NCI-H1694 treated with DMSO at 0.1 percent for 48 hours (cell line): ENCODE data around the gene ISYNA1.

Source experiments
- DNase-seq: peaks from one replicate; lab custom pipeline; 2025; lab: John Stamatoyannopoulos, UW

ISYNA1 gene

DNA sequence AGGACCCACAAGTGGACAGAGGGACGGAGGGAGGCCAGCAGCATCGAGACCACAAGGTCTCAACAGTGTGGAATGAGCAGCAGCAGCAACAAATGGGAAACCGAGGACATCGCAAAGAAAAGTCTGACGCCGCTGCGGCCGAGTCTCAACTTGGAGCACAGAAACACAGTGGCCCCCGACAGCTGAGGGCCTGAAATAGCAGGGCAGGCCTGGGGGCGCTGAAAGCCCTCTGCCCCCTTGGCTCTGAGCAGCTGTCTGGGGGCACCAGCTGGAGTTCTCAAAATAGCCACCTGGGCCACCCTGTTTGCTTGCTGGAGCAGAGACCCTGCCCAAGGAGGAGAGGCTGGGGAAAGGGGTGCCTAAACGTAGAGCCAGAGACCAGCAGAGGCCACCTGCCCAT is 5.9 kb upstream of the ISYNA1 start:
- DNase-seq: no peak

DNA sequence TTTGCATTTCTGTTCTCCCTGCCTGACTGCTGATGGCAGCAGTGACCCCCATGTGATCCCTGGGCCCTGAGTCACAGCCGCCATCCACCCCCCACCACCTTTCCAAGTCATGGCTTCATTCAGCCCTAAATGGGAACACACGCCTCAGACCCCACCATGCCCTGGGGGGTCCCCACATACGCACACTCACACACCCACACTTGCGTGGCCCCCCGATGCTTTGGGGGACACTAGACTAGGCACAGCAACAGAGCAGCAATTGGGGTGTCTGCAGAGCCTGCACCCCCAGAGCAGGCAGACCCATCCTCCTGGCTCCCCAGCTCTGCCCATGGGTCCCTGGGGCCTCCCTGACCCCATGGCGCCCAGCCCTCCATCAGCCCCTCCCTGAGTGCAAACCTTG is 5.5 kb upstream of the ISYNA1 start:
- DNase-seq: no peak

DNA sequence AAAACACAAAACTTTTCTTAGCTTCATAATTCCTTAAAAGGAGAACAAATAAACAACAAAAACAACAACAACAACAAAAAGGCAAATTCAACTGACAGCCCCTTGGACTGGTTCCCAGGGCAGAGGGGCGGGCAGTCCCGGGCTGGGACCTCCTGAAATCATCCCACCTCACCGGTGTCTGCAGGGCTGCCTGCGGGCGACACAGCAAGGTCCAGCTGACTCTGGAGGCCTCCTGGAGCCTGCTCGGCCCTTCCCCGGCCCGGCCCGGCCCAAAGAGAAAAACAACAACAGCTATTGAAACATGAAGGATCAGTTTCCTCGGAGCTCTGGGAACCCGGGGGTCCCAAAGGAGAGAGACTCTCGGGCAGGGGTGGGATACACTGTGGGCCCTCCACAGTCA is 5.0 kb upstream of the ISYNA1 start:
- DNase-seq: no peak

DNA sequence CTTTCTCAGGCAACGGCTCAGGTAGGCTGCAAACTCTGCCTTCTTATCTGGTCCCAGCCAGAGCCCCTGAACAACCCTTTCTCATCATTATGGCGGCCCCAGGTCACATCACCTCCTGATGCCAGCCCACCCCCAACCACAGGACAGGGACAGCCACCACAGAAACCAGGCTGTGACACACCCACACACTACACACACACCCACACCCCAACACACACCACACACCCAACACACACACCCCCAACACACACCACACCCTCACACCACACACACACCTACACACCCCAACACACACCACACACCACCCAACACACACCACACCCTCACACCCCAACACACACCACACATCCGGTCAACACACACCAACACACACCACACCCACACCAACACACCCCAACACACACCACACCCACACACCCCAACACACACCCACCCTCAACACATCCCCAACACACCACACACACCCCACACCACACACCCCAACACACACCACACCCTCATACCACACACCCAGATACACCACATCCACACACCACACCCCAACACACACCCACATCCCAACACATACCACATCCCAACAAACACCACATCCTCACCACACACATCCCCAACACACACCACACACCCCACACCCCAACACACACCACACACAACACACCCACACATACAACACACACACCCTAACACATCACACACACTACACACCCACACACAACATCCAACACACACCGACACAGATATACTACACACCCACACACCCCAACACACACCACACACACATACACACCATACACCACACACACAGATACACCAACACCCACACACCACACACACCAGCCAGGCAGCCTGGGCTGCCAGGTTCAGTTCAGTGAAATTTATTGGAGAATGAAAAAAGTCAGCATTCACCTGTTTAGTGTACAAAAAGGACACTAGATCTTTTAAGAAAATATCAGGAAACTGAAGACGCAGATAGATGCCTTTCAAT is 4.2 kb upstream of the ISYNA1 start:
- DNase-seq: no peak

DNA sequence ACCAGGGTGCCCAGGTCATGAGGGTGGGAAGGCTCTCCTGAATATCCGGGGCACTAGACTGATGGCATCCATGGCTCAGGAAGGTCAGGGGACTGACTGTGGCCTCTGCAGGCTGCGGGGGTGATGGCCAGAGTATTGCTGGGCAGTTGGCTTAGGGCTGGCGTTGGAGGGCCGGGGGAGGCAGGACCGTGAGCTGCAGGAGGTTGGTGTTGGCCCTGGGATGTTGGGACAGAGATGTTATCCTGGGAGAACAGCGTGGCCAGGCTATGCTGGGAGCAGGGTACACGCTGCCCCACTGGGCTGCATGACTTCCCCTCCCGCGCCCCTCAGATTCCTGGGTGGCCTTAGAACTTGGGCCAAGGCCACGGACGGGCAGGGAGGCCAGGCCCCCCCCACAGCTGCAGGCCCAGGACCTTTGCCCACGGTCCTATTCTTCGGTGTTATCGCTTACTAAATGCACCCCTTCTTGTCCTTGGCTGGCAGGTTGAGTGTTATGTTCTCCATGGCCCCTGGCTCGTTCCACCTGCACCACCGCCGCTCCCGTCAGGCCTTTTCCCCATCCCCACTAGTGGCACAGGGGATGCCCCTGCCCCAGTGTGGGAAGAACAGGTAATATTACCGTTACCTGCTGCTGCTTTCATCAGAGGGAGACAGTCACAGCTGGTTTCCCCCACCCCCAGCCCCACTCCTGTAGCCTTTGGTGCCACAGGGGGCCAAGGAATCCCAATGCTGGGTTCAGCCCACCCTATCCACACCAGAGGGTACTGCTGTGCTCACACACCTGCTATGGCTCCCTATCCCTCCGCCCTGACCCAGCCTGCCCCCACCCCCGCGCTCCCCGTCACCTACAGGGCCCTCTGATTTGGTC is 3.2 kb upstream of the ISYNA1 start:
- no peak for DNase-seq

DNA sequence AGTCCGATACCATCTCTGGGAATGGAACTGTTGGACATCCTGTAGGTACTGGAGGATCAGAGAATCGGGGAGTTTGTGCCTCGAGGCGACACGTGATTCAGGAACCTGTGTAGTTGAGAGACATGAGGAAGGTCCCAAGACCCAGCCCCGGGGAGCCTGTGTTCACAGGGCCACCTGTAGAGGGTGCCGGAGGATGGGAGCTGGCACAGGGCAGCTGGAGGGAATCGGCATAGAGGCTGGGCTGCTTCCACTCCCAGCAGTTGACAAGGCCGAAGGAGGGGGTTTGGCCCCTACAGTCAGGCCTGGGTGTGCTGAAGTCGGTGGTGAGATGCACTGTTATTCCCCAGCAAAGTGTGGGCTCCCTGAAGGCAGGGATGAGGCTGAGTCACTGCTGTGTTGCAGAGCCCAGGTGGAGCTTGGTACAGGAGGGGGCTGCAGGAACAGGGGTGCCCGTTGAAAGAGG is 2.5 kb upstream of the ISYNA1 start:
- peak; percentile 12 for DNase-seq

DNA sequence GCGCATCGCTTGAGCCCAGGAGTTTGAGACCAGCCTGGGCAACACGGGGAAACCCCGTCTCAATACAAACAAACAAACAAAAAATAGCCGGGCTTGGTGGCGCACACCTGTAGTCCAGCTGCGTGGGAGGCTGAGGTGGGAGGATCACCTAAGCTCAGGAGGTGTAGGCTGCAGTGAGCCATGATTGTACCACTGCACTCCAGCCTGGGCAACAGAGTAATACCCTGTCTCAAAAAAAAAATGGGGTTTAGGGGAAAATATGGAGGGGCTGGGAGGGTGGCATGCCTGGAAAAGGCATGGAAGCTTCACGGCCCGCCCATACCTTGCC is 1.9 kb upstream of the ISYNA1 start:
- no peak for DNase-seq

DNA sequence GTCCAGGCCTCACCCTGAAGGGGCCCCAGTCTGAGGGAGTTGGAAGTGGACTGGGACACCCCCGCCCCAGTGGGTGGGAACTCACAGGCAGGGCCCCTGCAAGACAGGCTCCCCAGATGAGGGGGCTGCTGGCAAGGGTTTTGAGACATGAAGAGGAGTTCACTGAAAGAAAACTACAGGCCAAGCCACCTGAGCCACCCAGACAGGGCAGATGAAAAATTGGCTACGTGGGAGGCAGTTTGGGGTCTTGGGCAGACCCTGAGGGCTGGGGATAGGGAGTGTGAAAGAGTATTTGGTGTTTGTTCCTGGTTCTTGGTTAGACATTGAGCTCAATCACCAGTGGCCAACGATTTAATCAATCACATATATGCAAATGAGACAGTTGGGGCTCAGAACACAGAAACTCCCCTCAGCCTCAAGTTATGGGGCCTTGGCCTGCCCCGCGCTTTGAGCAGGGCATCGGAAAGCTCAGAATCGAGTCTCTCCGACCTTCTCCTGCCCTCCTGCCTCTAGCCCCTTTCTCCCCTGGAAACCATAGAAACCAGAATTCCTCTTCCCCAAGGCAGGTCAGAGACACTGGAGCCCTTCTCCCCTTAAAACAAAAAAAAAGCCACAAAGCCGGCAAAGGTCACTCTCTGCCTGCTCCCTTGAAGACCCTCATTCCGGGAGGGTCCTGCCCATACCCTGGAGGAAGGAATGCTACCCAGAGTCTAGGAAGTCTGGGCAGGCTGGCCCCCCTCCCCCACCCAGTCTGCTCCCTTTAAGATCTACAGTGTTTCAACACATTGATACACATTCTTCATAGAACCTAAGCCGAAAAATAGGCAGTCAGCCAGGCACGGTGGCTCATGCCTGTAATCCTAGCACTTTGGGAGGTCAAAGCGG is 1.3 kb upstream of the ISYNA1 start:
- no peak for DNase-seq

DNA sequence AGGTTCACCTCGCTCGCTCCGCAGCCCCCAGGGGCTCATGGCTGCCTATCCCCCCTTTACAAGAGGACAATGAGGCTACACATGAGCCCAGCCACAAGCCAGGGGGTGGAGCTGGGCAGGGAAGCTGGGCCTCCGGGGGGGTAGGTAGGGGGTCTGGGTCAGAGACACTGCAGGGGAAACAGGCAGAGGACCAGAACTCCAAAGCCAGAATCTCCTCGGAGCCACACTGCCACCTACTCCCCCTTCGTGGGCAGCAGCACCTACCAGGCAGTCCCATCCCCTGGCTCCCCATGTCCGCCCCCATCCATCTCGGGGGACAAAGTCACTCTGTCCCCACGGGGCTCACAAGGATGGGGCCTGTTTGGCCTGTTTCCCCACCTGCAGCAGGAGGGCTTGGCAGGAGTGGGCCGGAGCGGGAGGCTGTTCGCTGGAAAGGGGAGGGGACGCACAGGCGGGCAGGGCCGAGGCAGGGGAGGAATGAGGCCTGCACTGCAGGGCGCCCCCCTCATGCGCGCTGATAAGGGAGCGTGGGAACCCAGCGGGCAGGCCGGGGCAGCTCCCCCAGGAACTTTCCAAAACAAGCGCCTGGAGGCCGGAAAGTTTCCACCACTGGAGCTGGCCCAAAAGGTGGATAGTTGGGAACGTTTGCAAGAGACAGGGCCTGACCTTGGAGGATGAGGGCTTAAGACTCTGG is 545 bp upstream of the ISYNA1 start:
- no peak for DNase-seq

DNA sequence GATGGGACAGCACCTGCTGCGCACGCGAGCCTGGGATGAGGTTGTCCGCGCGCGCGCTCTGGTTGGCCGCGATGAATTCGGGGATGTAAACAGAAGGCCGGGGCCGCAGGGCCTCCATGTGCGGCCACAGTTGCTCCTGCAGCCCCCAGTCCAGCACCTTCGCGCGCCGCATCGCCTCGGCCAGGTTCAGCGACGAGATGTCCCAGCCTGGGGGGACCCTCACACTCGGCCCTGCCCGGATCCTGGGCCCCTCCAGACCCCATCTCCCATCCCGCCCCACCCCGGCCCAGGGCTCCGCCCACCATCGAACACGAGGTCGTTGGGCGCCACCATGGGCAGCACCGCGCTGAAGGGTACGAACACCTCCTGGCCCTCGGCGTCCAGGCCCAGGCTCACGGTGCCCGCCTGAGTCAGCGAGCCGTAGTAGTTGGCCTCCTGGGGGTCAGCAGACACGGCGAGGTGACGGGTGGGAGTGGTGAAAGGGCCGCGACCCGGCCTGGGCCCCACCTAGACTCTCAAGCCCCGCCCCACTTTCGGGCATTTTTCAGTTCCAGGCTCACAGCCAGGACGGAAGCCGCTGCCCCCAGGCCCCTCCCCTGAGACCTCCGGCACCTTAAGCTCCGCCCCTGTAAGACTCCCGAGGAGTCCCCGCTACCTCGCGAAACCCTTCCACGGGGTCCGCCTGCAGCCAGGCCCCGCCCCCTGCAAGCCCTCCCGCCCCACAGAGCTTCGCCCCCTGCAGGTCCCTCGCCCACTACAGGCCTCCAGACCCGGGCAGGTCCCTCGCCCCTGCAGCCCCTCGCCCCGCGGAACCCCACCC is 1.1 kb downstream of the ISYNA1 start:
- DNase-seq: peak; percentile 44

DNA sequence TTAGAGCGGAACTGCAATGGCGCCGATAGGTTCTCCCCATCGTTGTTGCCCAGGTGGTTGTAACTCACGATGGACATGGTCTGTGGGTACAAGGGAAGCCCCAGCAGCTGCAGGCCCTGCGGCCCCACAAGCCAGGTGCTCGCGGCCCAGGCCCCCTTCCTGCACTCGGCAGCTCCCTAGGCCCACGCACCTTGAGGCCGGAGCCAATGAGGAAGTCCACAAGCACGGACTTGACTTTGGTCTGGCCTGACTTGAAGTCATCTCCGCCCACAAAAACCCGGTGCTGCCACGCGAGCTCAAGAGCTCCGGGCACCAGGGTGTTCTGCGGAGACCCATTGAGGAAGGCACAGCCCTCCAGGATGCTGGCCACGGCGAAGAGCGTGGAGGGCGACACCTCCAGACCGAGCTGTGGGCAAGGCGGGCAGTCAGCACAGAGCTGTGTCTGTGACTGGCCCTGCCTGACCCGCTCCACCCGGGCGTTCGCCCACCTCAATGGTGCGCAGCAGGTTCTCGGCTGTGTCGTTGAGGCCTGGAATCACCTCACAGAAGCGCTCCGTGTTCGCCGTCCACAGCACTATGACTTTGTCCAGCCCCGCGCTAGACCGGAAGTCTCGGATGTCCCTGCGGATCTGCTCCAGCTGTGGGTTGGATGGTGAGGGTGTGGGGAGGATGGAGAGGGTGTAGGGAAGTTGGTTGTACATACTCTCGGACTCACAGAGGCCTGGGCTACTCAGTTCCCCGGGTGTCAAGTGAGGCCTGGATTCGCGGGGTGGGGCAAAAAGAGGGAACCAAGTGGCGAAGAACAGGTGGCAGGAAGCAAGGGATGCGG is 1.9 kb downstream of the ISYNA1 start:
- no peak for DNase-seq

DNA sequence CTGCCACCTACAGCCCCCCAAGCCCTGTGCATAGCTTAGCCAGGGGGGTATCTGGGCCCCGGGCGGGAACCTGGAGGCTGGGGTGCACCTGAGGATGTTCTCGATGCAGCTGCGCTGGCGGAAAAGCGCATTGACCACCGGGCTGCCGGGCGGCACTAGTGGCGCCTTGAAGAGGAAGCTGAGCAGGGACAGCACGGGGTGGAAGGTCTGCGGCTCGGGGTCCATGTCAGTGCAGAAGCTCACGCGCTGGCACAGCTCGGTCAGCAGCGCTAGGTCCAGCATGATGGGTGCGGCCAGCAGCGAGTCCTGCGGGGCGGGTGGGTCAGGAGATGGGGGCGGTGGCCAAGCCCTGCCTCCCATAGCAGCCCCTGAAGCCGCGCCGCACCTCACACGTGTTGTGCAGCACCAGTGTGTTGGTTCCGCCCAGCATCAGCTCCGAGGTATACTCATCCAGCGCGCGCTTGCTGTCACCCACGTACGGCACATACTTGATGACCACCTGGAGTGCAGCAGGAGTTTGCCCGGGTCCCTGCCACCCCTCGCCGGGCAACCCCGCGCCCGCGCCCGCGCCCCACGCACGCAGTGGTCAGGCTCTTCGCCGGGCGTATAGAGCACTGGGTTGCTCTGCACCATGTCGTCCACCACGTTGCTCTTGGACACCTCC is 2.6 kb downstream of the ISYNA1 start:
- DNase-seq: no peak

DNA sequence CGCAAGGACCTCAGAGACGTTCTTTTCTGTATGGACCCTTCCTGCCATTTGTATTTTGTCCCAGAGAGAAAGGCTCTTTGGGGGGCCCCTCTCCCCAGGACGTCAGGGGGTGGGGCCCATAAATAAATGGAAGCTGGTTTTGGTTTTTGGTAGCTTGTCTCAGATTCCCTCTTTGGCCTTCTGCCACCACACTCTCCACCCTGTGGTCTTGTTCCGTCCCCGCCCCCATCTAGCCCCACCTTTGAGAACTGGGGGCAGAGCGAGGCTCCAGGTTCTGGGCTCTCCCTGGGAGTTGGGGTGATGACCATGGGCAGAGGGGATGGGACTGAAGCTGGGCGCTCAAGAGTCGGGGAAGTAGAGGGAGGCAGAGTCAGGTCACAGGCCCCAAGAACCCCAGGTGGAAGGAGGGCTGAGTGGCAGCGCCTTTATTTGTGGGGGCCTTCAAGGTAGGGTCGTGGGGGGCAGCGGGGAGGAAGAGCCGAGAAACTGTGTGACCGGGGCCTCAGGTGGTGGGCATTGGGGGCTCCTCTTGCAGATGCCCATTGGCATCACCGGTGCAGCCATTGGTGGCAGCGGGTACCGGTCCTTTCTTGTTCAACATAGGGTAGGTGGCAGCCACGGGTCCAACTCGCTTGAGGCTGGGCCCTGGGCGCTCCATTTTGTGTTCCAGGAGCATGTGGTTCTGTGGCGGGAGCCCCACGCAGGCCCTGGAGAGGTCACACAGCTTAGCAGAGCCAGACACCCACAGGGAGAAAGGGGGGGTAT is 3.3 kb downstream of the ISYNA1 start:
- DNase-seq: no peak

DNA sequence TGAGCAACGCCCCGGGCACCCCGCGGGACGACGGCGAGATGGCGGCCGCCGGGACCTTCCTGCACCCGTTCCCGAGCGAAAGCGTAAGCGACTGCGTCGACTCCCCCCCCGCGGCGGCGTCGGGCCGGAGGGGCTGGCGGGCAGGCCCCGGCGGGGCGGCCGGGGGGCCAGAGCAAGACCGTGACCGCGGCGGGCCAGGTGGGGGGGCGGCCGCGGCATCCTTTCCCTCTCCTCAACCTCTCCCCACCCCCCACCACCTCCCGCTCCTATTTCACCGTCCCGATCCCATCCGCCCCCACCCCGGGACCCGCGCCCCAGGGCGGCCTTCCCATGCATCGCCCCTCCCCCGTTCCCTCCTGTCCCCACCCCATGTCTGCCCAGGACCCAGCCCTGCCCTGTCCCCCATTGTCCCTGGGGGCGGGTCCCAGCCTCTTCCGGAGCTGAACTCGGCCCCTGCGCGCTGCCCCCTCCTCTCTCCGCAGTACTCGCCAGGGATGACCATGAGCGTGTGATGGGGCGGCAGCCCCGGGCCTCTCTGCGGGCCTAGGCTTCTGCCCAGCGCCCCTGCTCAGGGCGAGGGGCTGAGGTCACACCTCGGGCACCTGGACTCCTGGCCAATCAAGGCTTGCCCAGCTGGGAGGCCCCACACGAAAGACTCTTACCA is 4.1 kb downstream of the ISYNA1 start:
- DNase-seq: no peak

DNA sequence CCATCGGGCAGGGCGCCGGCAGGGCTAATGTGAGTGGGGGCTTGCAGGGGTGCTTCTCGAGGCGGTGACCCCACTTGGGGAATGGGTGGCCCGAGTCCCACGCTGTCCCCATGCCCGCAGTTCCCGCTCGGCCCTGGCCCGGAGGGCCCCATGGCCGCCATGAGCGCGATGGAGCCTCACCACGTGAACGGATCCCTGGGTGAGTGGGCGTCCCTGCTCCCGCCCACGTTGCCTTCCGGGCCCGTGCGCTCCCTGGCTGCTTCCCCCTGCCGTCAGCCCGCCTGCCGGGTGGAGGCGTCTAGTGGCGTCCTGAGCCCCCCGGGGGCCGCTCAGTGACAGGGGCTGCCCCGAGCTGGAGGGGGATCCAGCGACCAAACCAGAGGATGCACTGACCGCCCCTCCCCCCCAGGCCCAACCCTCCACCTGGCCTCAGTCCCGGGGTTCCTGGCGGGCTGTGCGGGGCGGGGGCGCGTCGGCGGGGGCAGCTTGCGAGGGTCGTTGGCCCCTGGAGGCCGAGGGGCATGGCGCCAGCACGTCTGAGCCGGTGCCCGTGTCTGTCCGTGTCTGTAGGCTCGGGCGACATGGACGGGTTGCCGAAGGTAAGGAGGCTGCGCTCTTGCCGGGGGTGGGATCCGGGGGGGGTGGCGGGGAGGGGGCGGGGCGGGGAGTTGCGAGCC is 4.8 kb downstream of the ISYNA1 start:
- no peak for DNase-seq

DNA sequence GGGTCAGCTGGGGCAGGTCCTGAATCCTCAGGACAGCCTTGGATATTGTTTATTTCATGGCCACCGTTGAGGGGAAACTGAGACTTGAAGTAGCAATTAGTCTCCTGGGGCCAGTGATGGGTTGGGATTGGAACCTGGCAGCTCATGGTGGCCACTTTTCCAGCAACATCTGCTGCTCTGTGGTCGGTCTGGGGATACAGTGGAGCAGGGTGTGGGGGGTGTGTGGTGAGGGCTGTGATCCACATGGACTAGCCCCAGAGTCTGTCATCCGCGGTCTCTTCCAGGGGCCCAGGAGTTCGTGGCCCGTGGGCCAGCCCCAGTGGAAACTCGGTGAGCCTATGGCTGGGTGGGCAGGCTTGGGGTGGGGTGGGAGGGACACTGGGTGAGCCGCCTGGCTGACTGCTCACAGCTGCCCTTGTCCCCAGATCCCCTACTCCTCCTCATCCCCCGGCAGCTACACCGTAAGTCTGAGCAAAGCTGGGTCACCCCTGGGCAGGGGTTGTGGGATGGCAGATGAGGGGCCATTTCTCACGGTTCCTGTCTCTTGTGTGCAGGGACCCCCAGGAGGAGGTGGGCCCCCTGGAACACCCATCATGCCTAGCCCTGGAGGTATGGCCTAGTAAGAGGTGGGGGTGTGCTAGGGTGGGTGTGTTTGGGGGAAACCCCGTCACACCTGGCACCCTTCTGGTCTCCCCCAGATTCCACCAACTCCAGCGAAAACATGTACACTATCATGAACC is 5.5 kb downstream of the ISYNA1 start:
- no peak for DNase-seq
